HG03457 (cell line): Measurements from ENCODE around the gene FAP.

Source experiments
- ATAC-seq: cut with Tn5 transposase; IDR thresholded peaks from one replicate; pipeline ENCODE4 v1.9.1; 2021; ENCODE audit warnings: moderate number of reproducible peaks; ENCODE audit not compliant: unreplicated experiment

FAP gene

GRCh38 chr2:162243294-162243693 is at the start of gene FAP:
Gene FAP, minus strand, starts transcription at chr2:162243445. Its CDS starts 118 bp downstream, at chr2:162243327.
- ATAC-seq: no peak

- no peak for ATAC-seq
Measured at GRCh38 chr2:162291748-162292147, 48.5 kb upstream of the FAP start.

GRCh38 chr2:162282765-162283425 is 39.6 kb upstream of the FAP start:
- ATAC-seq: no peak

GRCh38 chr2:162280654-162281053 is 37.4 kb upstream of the FAP start:
- no peak for ATAC-seq

GRCh38 chr2:162277381-162277780 is 34.1 kb upstream of the FAP start:
- ATAC-seq: no peak

- no peak for ATAC-seq
Measured at GRCh38 chr2:162267996-162268395, 24.8 kb upstream of the FAP start.

- no peak for ATAC-seq
Measured at GRCh38 chr2:162267496-162267895, 24.3 kb upstream of the FAP start.

GRCh38 chr2:162266460-162266760 is 23.2 kb upstream of the FAP start:
- ATAC-seq: no peak

GRCh38 chr2:162265666-162266459 is 22.6 kb upstream of the FAP start:
- no peak for ATAC-seq

GRCh38 chr2:162261032-162261945 is 18.0 kb upstream of the FAP start:
- ATAC-seq: no peak

GRCh38 chr2:162258686-162259085 is 15.4 kb upstream of the FAP start:
- ATAC-seq: no peak

GRCh38 chr2:162258169-162258568 is 14.9 kb upstream of the FAP start:
- no peak for ATAC-seq

- ATAC-seq: no peak
Measured at GRCh38 chr2:162257425-162257824, 14.2 kb upstream of the FAP start.

GRCh38 chr2:162256591-162256991 is 13.3 kb upstream of the FAP start:
- ATAC-seq: no peak

- no peak for ATAC-seq
Measured at GRCh38 chr2:162254236-162254871, 11.1 kb upstream of the FAP start.

GRCh38 chr2:162253435-162253834 is 10.2 kb upstream of the FAP start:
- no peak for ATAC-seq

- ATAC-seq: no peak
Measured at GRCh38 chr2:162252153-162252552, 8.9 kb upstream of the FAP start.

- ATAC-seq: no peak
Measured at GRCh38 chr2:162245781-162246180, 2.5 kb upstream of the FAP start.

GRCh38 chr2:162245061-162245460 is 1.8 kb upstream of the FAP start:
- ATAC-seq: no peak

GRCh38 chr2:162244541-162245031 is 1.3 kb upstream of the FAP start:
- no peak for ATAC-seq

GRCh38 chr2:162243715-162244114 is 470 bp upstream of the FAP start:
- ATAC-seq: no peak
